ENCODE measurements around the gene ZCCHC14. TPM values are rescaled to one million over a fixed set of nuclear protein-coding genes. Genes with fewer than 3 reads are reported as not detected.

ZCCHC14 gene
- total RNA-seq, 1 experiment from 2014 or later: 27.7 TPM

- Histone ChIP-seq H2BK12ac (ENCODE audit: insufficient read length, low read depth, low read length) (no peak overlapping the region), H4K8ac (replicated peaks; ENCODE audit: insufficient read length, low read depth, low read length) (no peak overlapping the region), H3K27me3 (ENCODE audit: insufficient read depth, low read length) (no peaks in the 10 kb centered on the region), H2AFZ (ENCODE audit: low read length) (no peak overlapping the region), H3K18ac (ENCODE audit: insufficient read length, low read depth, low read length) (no peak overlapping the region), H2AK5ac (ENCODE audit: insufficient read length, low read length) (no peak overlapping the region), H3K79me2 (ENCODE audit: insufficient read depth, low read length) (no peaks in the 10 kb centered on the region), H3K79me1 (ENCODE audit: insufficient read depth, low read depth, low read length, poor library complexity, severe bottlenecking) (no peaks in the 10 kb centered on the region), H3K4me2 (ENCODE audit: insufficient read depth, insufficient read length, low read length) (no peak overlapping the region), H3K4ac (ENCODE audit: low read depth, low read length) (no peak overlapping the region), H3K27ac (ENCODE audit: insufficient read length, low read depth, low read length) (no peak overlapping the region), H3T11ph (ENCODE audit: low read length) (no peak overlapping the region), H3K9me3 (ENCODE audit: control insufficient read depth, low read depth, low read length) (no peaks in the 10 kb centered on the region), H4K91ac (ENCODE audit: insufficient read length, low read depth, low read length) (no peak overlapping the region), H3K56ac (ENCODE audit: insufficient read length, low read depth, low read length) (no peak overlapping the region), H4K5ac (ENCODE audit: insufficient read length, low read depth, low read length) (no peak overlapping the region), H2BK5ac (ENCODE audit: insufficient read length, low read length) (no peak overlapping the region), H3K4me1 (ENCODE audit: insufficient read depth, low read length) (no peaks in the 10 kb centered on the region), H2BK15ac (ENCODE audit: low read depth, low read length) (no peak overlapping the region; the same call in 1 of the 2 replicates), H4K20me1 (ENCODE audit: control insufficient read depth, insufficient read depth, insufficient read length) (no peaks in the 10 kb centered on the region), H3K9ac (ENCODE audit: extremely low read depth, insufficient read length, low read length) (no peak overlapping the region), H3K23me2 (ENCODE audit: insufficient read length, low read depth, low read length, poor library complexity, severe bottlenecking) (no peaks in the 10 kb centered on the region), H3K23ac (ENCODE audit: insufficient read length, low read depth, low read length) (no peak overlapping the region), H3K14ac (ENCODE audit: insufficient read depth, low read length) (no peak overlapping the region), H2BK20ac (ENCODE audit: low read depth, low read length, poor library complexity, severe bottlenecking) (no peak overlapping the region), H2BK120ac (ENCODE audit: low read depth, low read length, poor library complexity, severe bottlenecking) (no peak overlapping the region)
- TF ChIP-seq CTCF (conservative IDR thresholded peaks at IDR 0.05): no peak
- WGBS (ENCODE audit: extremely low coverage, insufficient read length, low lambda C conversion rate): no CpG with 5 or more reads among the region's 6 CpGs
- H3K9me3 Mint-ChIP-seq: peaks cover 4 to 7% of the 10 kb centered on the region in 2 experiments; a peak in 3 of 5 replicates
- no peak overlapping the region for H3K27ac Mint-ChIP-seq
- DNase-seq: no peak
- peaks cover 13% of the 10 kb centered on the region for H3K27me3 Mint-ChIP-seq (ENCODE audit: low read depth)
- H3K4me1 Mint-ChIP-seq: peaks cover 2 to 3% of the 10 kb centered on the region in 2 experiments; a peak in 1 of 4 replicates
- H3K4me3 Mint-ChIP-seq: no peak overlapping the region
- peaks cover 0 to 2% (median 0%) of the 10 kb centered on the region in 3 experiments; a peak in 1 of 7 replicates for H3K36me3 Mint-ChIP-seq (ENCODE audit: insufficient read depth in 1 of 3, low read depth in 3 of 3)
Measured at GRCh38 chr16:87526238-87526947, 33.6 kb upstream of the ZCCHC14 start.
